IPS DF 19.7 (cell line): ENCODE results near the gene PHKG1.
"Not testable (repeated sequence)": the region's sequence is repeated elsewhere in the genome, so short reads cannot be mapped to it uniquely, and the experiment has no call there.

Source experiments
- DNase-seq: peaks from one replicate; pipeline ENCODE4 v3.0.0-alpha.2; 2013; ENCODE audit warnings: low read depth, low spot score

The PHKG1 gene

GRCh38 chr7:56083150-56083785 lies 9.5 kb downstream of the PHKG1 start:
- no peak for DNase-seq

DNA sequence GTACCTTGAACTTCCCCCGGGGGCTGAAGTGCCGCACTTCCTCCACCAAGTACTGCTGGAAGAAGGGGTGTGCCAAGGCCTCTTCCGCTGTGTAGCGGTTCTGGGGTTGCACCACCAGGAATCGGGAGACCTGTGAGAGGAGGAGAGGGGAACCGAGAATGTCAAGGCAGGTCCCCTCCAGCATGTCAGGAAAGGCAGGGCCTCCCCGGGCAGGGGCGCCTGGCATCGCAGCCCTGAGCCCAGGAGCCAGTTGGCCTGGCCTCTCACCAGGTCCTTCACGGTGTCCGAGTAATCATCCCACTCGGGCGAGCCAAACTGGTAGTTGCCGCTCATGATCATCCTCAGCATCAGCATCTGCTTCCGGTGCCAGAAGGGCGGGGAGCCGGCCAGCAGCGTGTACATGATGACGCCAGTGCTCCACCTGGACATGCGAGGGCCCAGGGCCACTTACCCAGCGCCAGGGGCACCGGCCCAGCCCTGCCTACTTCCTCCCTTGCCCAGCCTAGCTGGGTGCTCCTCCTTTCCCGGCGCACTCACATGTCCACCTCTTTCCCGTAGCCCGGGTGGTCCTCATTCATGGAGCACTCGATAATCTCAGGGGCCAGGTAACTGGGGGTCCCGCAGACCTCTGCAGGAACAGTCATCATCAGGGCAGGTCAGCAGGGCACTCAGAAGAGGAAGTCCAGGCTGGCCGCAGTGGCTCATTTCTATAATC lies 11.0 kb downstream of the PHKG1 start:
- DNase-seq: no peak

GRCh38 chr7:56080726-56081435 lies 11.9 kb downstream of the PHKG1 start:
- not testable (repeated sequence) for DNase-seq

DNA sequence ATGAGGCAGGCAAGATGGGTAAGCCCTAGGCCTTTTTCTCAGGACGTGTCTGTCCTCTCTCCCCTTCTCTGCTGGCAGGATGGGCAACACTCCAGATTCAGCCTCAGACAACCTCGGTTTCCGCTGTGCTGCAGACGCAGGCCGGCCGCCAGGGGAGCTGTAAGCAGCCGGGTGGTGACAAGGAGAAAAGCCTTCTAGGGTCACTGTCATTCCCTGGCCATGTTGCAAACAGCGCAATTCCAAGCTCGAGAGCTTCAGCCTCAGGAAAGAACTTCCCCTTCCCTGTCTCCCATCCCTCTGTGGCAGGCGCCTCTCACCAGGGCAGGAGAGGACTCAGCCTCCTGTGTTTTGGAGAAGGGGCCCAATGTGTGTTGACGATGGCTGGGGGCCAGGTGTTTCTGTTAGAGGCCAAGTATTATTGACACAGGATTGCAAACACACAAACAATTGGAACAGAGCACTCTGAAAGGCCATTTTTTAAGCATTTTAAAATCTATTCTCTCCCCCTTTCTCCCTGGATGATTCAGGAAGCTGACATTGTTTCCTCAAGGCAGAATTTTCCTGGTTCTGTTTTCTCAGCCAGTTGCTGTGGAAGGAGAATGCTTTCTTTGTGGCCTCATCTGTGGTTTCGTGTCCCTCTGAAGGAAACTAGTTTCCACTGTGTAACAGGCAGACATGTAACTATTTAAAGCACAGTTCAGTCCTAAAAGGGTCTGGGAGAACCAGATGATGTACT lies 13.1 kb downstream of the PHKG1 start:
- DNase-seq: no peak

GRCh38 chr7:56078196-56078595 lies 14.6 kb downstream of the PHKG1 start:
- no peak for DNase-seq

DNA sequence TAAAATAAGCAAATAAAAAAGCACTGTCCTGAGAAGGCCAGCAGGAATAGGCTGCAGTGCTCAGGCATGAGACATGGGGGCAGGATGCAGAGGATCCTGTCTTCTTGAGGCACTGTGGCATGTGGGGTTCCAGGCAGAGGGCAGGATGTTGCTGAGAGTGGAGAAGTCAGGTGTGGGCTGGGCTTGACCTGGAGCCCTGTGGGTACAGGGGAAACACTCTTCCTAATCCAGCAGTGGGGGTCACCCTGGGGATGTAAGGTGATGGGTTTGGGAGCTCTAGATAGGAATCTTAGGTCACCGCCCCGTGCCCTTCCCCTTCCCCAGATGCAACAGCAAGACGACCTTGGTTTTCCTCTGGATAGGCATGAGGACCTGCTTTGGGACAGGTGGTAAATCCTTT lies 15.1 kb downstream of the PHKG1 start:
- no peak for DNase-seq

- DNase-seq: peak; percentile 45
These were observed 18.4 kb downstream of the PHKG1 start for GRCh38 chr7:56074371-56074791.

DNA sequence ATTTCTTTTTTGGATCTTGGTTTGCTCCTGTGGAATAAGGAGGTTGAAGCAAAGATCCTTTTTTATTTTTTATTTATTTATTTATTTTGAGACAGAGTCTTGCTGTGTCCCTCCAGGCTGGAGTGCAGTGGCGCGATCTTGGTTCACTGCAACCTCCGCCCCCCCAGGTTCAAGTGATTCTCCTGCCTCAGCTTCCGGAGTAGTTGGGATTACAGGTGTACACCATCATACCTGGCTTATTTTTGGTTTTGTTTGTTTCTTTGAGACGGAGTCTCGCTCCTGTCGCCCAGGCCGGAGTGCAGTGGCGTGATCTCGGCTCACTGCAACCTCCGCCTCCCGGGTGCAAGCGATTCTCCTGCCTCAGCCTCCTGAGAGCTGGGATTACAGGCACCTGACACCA lies 26.4 kb downstream of the PHKG1 start:
- DNase-seq: not testable (repeated sequence)

DNA sequence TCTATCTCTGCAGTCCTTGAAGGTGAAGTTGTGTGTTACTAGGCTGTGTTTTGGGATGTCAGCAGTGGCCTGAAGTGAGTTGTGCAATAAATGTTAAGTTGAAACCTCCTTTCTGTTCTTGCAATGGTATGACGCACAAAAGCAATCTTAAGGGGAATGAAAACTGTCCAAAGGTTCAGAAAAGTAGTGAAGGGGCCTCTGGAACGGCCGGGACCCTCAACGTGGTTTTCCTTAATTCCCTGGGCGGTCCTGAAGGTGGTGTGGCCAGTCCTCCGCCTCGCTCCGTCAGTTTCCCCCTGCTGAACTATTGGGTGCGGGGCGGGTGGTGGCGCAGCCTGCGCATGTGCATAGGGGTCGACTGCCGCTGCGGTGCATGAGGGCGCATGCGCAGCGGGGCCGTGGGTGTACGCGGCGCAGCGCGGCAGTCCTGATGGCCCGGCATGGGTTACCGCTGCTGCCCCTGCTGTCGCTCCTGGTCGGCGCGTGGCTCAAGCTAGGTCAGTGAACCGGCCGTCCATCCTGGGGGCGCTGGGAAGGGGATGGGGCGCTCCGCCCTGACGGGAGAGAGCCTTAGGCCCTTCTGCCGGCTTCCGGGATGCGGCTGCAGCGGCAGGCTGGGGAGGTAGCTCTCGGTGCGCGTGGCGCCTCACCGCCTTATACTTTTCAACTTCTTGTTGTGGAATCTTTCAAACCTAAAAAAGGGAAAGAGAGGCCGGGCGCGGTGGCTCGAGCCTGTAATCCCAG lies 28.7 kb downstream of the PHKG1 start, which contains the start of gene SUMF2:
Gene SUMF2, plus strand, starts transcription at position 405 of the 744 bp plus-strand sequence. Its CDS starts 26 bp downstream, at position 431.
- DNase-seq: peak; percentile 70

DNA sequence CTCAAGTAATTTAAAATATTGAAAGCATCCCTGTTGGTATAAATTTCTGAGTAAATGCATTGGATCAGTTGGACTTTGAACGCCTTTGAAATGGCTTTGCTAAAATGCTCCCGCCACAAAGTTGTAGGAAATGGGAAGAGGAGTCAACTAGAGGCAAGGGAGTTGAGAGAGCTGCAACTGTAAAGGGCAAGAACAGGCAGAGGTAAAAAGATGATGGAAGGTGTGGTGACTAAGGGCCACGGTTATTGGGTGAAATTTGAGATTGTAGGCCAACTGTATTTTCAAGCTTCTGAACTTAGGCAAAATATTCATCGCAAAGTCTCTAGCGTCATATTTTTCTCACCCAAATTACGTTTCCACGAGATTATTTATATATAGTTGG lies 29.3 kb downstream of the PHKG1 start:
- DNase-seq: no peak

DNA sequence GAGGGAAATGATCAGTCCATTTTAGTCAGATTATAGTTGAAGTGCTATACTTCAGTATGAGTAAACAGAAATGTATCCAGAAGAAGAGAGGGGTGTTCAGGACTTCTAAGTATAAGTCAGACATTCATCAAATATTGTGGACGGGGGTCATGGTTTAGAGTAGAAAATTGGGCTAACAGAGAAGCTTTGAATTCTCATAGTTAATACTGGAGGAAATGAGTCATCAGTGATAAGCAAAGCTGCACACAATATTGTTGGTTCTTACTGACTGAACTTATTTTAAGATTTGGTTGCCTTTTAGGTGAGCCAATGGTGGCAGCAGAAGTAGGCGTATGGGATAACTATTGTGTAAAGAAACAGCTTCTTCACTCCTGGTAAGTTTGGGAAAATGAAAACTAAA lies 30.4 kb downstream of the PHKG1 start:
- DNase-seq: no peak

DNA sequence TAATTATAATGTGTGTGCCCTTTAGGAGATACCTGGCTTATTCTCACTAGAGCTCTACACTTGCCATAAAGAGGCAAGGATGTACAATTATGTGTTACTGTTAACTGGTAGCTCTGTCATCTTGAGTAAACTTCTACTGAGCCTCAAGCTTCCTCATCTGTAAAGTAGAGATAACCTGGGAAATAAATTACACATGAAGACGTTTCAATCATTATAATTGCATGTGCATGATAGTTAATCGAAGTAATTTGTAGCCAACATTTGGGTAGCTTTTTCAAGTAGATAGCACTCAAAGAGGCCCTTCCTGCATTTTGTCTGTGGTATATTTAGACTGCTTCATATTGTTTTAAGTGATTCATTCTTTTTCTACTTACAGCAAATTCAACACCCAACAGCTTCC lies 38.8 kb downstream of the PHKG1 start:
- no peak for DNase-seq

- no peak for DNase-seq
These were observed 39.4 kb downstream of the PHKG1 start for GRCh38 chr7:56053379-56053778.

GRCh38 chr7:56051339-56052191 lies 41.2 kb downstream of the PHKG1 start, which contains the start of the genes CCT6A and PSPH:
Gene CCT6A (plus strand): TSS chr7:56051765. CDS start chr7:56051849, 84 bp downstream.
Gene PSPH (minus strand): TSS chr7:56051444. CDS start chr7:56021212, 30,232 bp downstream.
- peak; percentile 86 for DNase-seq

DNA sequence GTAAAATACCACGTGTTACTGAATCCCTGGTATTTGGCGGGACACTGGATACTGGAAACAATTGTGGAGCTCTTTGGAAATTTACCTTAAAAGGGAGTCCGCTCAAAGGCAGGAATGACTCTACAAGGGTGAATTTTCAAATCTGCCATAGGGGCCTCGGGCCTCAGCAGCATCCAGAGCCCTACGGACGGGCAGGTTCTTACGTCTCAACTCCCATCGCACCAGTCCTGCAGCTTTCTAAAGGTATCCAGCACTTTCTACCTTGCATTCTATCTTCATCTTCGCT lies 41.8 kb downstream of the PHKG1 start:
- DNase-seq: no peak

DNA sequence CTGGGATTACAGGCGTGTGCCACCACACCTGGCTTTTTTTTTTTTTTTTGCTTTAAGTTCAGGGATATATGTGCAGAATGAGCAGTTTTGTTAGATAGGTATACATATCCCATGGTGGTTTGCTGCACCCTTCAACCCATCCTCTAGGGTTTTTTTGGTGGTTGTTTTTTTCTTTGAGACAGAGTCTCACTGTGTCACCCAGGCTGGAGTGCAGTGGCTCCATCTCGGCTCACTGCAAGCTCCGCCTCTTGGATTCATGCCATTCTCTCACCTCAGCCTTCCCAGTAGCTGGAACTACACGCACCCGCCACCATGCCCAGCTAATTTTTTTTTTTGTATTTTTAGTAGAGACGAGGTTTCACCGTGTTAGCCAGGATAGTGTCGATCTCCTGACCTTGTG lies 44.0 kb downstream of the PHKG1 start:
- not testable (repeated sequence) for DNase-seq

GRCh38 chr7:56048245-56048644 lies 44.5 kb downstream of the PHKG1 start:
- no peak for DNase-seq

DNA sequence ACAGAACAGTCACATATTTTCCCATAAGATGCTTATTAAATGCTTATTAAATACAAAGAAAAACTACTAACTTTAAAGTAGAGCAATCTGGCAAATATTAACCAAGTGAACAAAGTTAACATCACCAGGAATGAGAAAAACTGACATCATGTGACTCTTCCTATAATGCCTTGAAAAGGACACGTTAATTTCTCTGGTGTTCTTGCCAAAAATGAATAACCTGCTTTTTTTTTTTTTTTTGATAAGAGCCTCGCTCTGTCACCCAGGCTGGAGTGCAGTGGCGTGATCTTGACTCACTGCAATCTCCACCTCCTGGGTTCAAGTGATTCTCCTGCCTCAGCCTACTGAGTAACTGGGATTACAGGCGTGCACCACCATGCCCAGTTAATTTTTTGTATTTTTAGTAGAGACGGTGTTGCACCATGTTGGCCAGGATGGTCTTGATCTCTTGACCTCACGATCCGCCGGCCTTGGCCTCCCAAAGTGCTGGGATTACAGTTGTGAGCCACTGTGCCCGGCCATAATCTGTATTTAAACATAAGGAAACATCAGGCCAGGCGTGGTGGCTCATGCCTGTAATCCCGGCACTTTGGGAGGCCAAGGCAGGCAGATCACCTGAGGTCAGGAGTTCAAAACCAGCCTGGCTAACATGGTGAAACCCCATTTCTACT lies 45.2 kb downstream of the PHKG1 start:
- not testable (repeated sequence) for DNase-seq

- no peak for DNase-seq
These were observed 45.9 kb downstream of the PHKG1 start for GRCh38 chr7:56046721-56047445.
